Activated CD4-positive, alpha-beta T cell treated with anti-CD3 and anti-CD28 coated beads, Interleukin-2, amount 50 U/mL, for 4 hours (primary cell): ENCODE results near the gene FNDC3B.
"Not testable (repeated sequence)": the region's sequence is repeated elsewhere in the genome, so short reads cannot be mapped to it uniquely, and the experiment has no call there.

Experiments
- DNase-seq, 2 experiments: peaks; one replicate each; pipeline ENCODE4 v3.0.0-alpha.2; 2020

FNDC3B gene

GRCh38 chr3:172222478-172223071 lies 183.2 kb downstream of the FNDC3B start:
- no peak for DNase-seq

DNA sequence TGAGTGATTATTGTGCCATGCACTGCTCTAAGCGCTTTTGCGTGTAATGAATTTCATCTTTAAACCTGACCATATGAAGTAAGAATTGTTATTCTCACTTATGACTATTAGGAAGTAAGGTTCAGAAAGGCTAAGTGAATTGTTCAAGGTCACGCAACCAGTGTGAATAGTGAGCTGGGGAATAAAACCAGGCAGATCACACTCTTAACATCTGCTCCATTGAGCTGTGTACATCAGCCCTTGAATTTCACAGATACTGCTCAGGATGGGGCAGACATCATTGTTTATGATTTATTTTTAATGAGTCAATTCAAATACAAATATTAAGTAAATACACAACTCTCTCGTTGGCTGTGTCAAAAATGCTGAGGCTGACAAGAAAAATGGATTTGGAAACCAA lies 184.5 kb downstream of the FNDC3B start:
- DNase-seq = no peak

GRCh38 chr3:172224560-172225214 lies 185.3 kb downstream of the FNDC3B start:
- DNase-seq = no peak

GRCh38 chr3:172225215-172225707 lies 185.9 kb downstream of the FNDC3B start:
- no peak for DNase-seq

DNA sequence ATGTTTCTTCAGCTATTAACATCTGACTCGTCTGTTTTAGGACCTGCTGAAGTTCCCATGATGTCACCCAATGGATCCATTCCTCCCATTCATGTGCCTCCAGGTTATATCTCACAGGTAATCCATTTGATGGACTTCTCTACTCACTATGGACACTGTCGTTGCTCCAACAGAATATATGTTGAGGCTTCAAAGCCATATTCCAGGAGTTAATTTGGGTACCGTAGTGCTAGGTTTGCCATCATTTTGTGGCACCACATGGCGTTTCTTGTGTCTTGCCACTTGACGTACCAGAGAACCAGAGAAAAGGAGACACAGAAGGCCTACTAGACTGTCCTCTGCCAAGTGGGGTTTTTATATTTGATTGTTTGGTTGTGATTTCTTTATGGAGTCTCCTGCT lies 187.5 kb downstream of the FNDC3B start:
- no peak for DNase-seq

DNA sequence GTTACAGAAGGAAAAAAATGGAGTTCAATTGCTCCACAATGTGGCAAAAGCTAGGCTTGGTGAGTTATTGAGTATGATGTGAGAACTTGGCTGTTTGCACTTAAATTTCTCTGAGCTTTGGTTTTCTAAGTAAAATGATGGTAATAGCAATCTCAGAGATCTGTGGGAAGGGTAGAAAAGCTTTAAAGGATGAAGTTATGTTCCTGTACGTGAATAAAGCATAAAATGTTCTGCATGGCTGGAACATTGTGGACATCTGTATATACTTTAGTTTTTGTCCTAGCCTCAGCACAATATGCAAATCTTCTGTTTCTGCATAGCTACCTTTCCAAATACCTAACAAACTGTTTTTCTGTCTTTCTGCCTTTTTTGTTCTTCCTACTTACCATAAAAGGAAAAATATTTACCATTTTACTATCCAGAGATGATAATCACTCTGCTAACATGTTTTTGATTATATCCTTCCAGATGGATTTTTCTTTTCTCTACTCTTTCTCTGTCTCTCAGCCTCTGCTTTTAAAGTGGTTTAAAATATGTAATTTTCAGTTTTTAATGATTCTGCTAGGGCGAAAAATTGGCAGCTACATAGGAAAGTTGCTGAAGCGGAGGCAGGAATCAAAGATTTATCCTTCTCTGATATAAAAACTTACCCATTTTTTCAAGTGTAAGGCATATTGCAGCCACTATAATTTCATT lies 188.1 kb downstream of the FNDC3B start:
- no peak for DNase-seq

- no peak for DNase-seq
These were observed 188.6 kb downstream of the FNDC3B start for GRCh38 chr3:172228036-172228415.

GRCh38 chr3:172229462-172229861 lies 190.1 kb downstream of the FNDC3B start:
- DNase-seq = no peak

GRCh38 chr3:172231318-172231901 lies 192.0 kb downstream of the FNDC3B start:
- DNase-seq = no peak

- DNase-seq = no peak
These were observed 193.3 kb downstream of the FNDC3B start for GRCh38 chr3:172232579-172233212.

DNA sequence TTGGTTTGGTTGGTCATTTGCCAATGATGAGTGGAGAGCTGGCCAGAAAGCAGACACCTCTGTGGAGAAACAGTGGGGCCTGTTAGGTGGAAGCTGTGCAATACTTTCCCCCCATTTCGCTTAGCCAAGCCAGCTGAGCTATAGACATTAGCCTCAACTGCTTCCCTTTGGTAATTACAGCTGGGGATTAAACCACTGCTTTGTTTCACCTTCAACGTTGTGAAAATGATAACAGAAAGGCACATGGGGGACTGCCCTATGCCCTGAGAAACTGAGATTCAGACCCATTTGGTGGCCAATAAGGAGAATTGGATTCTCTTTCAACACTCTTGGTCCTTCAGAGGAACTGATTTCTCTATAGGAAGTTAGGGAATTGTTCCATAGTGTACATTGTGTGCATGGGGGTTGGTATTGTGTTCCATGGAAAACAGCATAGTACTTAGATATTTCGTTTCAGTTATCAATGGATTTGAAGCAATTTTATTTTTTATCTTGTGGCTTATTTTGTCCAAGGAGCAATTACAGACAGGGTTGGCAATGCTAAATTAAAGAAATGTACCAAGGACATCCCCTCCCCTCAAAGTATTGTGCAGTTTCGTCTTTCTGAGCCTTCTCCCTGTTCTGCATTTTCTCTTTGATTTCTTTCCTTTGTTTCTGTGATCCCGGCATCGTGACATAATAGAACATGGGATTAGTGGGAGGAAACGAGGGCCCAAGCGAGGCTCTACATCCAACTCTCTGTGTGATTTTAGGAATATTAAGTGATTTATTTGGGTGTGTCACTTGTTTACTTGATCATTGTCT lies 194.3 kb downstream of the FNDC3B start:
- DNase-seq = no peak

DNA sequence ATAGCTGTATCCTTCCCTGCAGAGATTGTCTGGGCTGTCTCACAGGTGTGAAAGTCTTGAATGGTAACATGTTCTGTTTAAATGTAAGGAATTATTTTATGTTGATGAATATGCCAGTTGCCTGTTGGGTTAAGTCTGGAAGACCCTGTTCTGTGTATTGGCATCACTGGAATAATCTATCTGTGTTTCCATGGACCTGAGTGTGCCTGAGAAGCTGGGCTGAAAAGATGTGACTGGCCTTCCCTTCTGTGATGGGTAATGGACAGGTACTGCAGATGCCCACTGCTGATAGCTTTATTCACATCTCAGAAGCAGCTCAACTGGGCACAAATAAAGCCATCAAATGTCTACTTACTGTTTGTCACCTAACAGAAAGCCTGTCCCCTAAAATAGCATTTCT lies 196.3 kb downstream of the FNDC3B start:
- DNase-seq = no peak

GRCh38 chr3:172236771-172237742 lies 197.7 kb downstream of the FNDC3B start:
- DNase-seq = no peak

- DNase-seq = no peak
These were observed 198.8 kb downstream of the FNDC3B start for GRCh38 chr3:172238188-172238587.

- no peak for DNase-seq
These were observed 199.9 kb downstream of the FNDC3B start for GRCh38 chr3:172239218-172239790.

DNA sequence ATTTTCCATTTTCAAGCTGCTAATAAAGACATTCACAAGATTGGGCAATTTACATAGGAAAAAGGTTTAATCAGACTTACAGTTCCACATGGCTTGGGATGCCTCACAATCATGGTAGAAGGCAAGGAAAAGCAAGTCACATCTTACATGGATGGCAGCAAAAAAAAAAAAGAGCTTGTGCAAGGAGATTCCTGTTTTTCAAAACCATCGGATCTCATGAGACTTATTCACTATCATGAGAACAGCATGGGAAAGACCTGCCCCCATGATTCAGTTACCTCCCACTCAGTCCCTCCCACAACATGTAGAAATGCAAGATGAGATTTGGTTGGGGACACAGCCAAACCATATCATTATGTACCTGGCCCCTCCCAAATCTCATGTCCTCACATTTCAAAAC lies 202.0 kb downstream of the FNDC3B start:
- no peak for DNase-seq

DNA sequence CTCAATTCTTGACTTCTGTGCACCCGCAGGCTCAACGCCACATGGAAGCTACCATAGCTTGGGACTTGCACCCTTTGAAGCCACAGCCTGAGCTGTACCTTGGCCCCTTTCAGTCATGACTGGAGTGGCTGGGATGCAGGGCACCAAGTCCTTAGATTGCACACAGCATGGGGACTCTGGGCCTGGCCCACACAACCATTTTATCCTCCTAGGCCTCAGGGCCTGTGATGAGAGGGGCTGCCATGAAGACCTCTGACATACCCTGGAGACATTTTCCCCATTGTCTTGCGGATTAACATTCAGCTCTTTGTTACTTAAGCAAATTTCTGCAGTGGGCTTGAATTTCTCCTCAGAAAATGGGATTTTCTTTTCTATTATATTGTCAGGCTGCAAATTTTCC lies 203.1 kb downstream of the FNDC3B start:
- not testable (repeated sequence) for DNase-seq

GRCh38 chr3:172243376-172243775 lies 204.0 kb downstream of the FNDC3B start:
- not testable (repeated sequence) for DNase-seq

DNA sequence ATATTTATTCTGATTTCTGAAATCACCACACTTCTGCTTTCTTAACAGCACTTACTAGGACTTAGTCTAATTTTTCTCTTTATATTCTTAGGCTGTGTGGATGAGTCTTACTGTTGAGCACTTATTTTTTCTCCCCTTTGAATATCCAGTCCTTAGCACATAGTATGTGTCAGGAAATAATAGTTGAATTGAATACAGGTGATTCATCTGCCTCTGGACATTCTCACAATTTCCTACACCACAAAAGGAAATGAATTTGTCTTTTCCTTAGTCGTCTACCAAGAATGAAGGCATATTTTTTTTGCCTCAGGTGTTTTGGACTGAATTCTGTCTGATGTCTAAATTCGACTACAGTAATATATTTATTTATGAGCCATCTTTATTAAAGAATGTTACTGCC lies 204.6 kb downstream of the FNDC3B start:
- DNase-seq = no peak

DNA sequence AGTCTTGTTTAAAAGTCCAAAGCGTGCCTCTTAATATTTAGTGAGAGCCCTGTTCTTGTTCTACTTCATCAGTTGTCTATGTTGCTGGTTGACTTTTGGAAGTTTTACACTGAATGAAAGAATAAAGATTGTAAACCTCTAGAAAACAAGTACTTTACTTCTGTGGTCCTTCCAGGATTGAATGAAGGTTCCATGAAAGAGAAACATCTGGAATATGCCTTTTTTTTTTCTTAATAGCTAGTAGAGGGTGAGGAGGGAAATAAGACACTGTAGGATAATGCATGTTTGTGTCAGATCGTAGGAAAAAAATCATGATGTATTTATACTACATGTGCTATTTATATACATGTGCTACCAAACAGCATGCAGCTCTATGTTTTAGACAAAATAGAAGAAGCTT lies 205.9 kb downstream of the FNDC3B start:
- DNase-seq = no peak
